Stimulated activated CD4-positive, alpha-beta T cell treated with anti-CD3 and anti-CD28 coated beads, Interleukin-1b, Interleukin-23, amount 100 ng/mL, for 48 hours (primary cell): ENCODE measurements around the gene AKR1E2.

Experiments
- DNase-seq: peaks from one replicate; pipeline ENCODE4 v3.0.0-alpha.2; 2020

The AKR1E2 gene

DNA sequence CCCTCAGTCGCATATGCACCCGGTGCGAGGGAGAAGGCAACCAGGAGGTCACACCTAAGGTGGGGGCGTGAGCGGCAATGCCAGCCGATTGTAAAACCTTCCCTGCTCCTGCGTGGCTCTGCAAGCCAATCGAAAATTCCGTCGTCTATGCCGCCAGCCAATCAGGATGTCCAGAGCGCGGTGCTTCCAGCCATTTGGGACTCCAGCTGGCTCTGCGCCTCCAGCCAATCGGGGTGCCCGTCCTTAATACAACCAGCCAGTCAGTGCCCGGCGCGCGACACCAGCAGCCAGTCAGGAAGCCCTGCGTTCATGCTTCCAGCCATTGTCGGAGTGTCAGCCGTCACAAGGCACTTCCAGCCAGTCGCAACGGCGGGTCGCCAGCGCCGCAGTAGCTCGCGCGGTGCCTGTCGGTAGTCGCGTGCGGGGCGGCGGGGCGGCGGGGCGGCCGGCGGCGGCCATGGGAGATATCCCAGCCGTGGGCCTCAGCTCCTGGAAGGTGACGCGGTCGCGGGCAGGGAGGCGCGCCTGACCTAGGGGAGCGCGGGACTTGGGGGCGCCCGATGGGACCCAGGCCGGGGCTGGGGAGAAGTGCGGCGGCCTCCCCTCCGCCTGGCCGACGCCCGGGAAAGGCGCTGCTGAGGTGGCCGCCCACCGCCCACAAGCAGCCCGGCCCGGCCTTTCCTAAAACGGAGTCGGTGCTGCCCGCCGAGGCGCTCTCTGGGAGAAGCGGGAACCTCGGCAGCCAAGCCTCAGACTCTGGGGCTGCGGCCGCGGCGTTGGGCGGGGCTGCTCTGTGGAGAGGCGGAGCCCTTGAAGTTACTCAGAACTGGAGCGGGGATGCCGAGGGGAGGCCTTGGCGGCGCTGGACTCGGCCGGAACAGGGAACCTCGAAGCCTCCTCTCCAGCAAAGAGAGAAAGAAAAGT lies at the start of gene AKR1E2:
Gene AKR1E2 (plus strand): TSS at position 340 of the 924 bp plus-strand sequence. CDS start 118 bp downstream, at position 458.
- DNase-seq, result peak; percentile 94

DNA sequence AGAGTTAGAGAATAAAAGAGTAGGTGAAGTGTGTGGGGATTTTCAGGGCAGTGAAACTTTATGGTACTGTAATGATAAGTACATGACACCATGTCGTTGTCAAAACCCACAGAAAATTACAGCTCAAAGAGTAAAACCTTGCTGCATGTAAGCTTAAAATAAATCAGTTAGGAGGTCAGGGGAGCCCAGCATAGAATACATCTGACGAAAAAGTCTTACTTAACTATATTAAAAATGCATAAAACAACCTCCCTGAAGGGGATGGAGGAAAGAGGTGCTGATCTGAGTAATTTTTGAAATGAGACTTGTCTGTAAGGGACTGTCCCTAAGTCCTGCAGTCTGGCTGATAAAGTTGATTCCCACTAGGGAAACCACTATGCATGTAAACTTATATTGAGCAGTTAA lies 49.8 kb upstream of the AKR1E2 start:
- no peak for DNase-seq

DNA sequence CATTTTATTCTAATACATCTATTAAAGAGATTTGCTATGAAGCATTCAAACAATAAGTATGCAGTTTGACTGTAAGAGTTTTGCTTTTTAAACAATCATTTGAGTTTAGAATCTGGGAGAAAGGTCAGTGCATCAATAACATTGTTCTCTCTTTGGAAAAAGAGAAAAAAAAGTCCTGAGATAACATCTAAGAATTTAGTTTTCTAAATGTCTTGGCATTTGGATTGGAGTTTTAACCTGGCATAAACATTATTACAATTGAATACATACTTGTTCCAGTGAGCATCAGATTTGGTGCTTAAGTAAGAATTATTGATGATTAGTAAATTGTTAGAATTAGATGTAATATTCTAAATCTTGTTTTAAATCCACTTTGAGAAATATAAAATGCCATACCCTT lies 47.2 kb upstream of the AKR1E2 start:
- DNase-seq, result no peak

GRCh38 chr10:4780091-4780490 lies 45.9 kb upstream of the AKR1E2 start:
- no peak for DNase-seq

DNA sequence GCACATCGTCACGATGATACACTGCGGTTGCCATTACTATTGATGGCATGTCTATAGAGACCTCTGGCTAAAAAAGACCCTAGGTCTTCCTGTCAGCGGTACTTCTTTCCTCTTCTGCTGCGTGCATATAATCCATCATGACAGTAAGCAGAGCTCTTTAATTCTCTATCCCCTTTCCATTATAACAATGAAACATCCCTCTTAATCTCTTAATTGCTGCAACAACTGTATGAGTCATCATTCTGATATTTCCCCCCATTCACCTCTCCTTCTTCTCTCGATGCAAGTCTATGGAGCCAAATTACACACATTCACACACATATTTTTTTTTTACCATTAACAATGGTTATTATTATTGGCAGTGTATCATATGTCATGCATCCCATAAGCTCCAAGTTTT lies 45.2 kb upstream of the AKR1E2 start:
- DNase-seq, result no peak

DNA sequence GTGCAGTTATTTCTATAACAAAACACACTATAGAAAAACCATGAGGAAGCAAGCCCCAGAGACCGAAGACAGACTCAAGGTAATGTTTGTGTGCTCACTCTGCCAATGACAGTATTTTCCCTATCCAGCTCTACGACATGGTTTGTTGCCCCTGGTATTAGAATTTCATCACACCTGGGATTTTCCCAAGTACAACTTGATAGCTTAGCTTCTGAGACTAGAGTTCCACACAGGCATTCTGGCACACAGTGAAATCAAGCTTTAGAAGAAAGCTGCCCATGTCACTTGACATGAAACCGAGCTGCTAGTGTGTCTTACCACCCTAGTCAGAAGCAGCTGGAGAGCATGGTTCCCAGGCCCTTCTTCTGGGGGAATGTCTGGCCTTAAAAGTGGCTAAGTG lies 44.1 kb upstream of the AKR1E2 start:
- DNase-seq, result no peak

DNA sequence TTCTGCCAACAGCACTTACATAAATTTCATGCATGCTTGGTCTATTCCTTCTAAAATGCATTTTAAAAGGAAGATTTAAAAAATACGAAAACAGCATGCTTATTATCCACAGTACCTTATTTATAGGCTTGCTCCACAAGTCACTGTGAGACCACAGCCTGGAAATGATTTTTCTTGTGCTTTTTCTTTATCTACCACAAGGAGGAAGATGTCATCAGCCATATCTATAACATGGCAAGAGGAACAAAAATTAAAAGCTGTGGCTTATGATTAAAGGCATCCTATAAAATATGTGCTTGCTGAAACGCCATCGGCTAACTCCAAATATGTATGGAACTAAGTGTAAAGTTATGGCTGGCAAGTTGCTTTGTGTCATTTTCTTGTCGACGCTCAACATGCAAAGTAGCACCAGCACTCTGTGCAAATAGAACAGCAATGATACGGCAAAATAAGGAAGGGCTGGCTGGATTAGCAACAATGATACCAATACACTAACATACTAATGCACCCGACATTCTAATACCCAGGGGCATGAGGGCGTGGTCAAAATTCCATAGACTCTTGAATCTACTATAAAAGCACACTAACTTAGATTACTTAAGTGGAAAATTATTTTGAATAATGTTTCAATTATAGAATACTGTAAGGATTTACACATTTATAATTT lies 41.2 kb upstream of the AKR1E2 start:
- no peak for DNase-seq

- DNase-seq, result no peak
These were observed 39.8 kb upstream of the AKR1E2 start for GRCh38 chr10:4786043-4786839.

- no peak for DNase-seq
These were observed 36.0 kb upstream of the AKR1E2 start for GRCh38 chr10:4790045-4790444.

GRCh38 chr10:4790922-4791321 lies 35.1 kb upstream of the AKR1E2 start:
- no peak for DNase-seq

GRCh38 chr10:4792381-4792780 lies 33.6 kb upstream of the AKR1E2 start:
- DNase-seq, result no peak

DNA sequence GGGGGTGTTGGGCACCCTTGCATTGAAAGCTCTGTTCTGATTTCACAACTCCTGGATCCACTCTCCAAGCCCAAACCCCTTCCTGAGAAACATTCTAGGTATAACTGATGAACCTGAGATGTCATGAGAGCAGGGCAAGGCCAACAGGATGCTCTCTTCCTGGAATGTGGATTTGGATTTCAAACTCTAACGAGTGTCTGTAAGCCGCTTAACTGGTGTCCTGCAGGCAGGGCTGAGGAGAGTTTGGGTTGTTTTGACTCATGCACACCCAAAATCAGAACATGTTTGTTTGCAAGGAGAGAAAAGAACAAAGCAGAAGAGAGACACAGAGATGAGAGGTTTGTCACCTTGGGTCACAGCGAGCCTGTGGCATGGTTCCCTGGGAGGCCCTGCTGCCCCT lies 24.6 kb upstream of the AKR1E2 start:
- DNase-seq, result no peak

- DNase-seq, result no peak
These were observed 23.1 kb upstream of the AKR1E2 start for GRCh38 chr10:4802711-4803487.

- no peak for DNase-seq
These were observed 22.2 kb upstream of the AKR1E2 start for GRCh38 chr10:4803822-4804221.

DNA sequence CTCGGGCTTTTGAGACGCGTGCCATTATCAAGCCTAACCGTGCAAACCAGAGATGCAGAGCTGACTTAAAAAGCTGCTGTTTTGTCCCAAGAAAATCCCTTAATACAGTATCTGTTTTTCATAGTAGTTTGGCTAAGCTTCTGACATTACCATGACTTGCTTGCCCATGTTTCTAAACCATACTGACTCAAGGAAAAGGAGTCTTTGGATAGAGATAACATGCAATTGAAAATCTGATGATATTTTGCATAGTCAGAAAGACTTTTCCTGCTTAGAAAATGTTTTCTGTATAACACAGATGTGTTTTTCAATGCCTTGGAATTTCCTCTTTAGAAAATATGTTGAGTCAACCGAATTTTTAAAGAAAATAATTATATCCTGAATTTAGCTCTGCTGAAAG lies 21.5 kb upstream of the AKR1E2 start:
- no peak for DNase-seq

DNA sequence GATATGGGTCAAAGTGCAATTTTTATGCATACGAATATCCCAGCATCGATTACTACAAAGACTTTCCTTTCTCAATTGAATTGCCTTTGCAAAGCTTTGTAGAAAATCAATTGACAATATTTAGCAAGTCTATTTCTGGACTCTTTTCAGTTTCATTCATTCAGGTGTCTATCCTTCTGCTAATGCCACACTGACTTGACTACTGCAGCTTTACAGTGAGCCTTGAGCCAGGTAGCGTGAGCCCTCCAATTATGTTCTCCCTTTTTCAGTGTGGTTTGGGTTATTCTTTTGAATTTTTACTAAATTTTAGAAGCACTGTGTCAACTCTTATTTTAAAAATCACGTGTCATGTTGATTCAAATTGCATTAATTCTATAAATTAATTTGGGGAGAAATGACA lies 19.5 kb upstream of the AKR1E2 start:
- DNase-seq, result no peak

- no peak for DNase-seq
These were observed 18.1 kb upstream of the AKR1E2 start for GRCh38 chr10:4807761-4808507.

- no peak for DNase-seq
These were observed 16.9 kb upstream of the AKR1E2 start for GRCh38 chr10:4809156-4809555.

DNA sequence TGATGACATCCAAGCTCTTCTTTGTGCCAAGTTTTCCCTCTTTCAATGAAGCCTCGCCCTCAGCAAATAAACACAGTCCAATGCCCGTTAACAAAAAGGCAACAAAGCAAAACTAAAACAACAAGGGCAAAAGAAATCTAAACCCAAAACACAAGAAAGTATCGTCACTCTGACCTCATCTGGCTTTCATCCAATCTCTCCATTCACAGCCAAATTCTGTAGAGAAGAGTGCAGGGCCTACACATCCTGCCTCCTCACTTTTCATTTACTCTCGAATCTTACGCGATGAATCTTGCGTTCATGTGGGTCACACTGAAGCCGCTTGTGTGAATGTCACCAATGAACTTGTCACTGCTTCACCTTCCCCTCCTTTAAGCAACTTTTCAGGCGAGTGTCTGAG lies 15.9 kb upstream of the AKR1E2 start:
- DNase-seq, result no peak

DNA sequence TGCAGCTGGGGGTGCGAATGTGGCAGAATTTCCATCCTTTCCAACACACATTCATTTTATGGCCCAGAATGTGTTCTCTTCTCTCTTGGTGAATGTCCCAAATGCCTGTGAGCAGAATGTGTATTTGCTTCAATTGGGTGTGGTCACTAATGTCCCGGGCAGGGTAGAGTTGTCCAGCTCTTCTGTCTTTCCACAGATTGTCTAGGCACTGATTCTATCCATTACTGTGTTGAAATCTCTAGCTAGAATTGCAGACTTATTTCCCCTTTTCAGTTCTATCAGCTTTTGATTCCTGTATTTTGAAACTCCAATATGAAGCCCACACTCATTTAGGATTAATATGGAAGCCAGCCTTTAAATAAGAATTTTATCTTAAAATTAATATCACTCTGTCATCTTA lies 14.0 kb upstream of the AKR1E2 start:
- no peak for DNase-seq

- no peak for DNase-seq
These were observed 13.0 kb upstream of the AKR1E2 start for GRCh38 chr10:4813023-4813422.

DNA sequence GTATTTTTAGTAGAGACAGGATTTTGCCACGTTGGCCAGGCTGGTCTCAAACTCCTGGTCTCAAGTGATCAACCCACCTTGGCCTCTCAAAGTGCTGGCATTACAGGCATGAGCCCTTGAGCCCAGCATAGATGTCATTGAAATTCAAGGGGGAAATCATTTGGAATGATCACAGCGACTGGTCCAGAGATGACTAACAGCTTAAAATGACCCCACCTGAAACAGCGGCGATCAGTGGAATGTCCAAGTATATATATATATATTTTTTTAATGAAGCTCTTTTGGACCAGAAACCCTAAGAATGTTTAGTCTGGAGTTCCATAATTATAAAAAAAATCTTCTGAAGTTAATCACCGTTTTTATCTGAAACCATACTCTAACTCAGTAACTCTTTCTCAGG lies 12.5 kb upstream of the AKR1E2 start:
- DNase-seq, result no peak
